Esophagus squamous epithelium (tissue), 5 donors: ENCODE results near the gene TM7SF2. TPM values are rescaled to one million over a fixed set of nuclear protein-coding genes. Genes with fewer than 3 reads are reported as not detected.

Experiments
- DNase-seq: peaks from one replicate; lab custom pipeline; 2025; lab: John Stamatoyannopoulos, UW
- H3K27ac ChIP-seq, 4 donors: fragments of 200-600 bp; sonication (generic); one replicate each; pipeline ENCODE4 v1.5.1; 2016 to 2019; ENCODE audit warnings: mild to moderate bottlenecking in 1 of 4
- H3K27me3 ChIP-seq, 4 donors: fragments of 200-600 bp; sonication (generic); 1 replicate in 3 of 4; 2 replicates in 1 of 4; pipeline versions ENCODE4 v1.5.1 to v1.6.0; 2017 to 2021; ENCODE audit warnings: antibody characterized with exemption in 1 of 4
- H3K36me3 ChIP-seq, 3 donors: fragments of 200-600 bp; sonication (generic); one replicate each; pipeline ENCODE4 v1.5.1; 2016 to 2019
- H3K4me1 ChIP-seq, 3 donors: fragments of 200-600 bp; sonication (generic); one replicate each; pipeline ENCODE4 v1.5.1; 2017 to 2019
- H3K4me3 ChIP-seq, 4 donors: fragments of 200-600 bp; sonication (generic); 1 replicate in 3 of 4; 2 replicates in 1 of 4; pipeline ENCODE4 v1.5.1; 2016 to 2019; ENCODE audit warnings: mild to moderate bottlenecking in 2 of 4, moderate library complexity in 1 of 4
- H3K9me3 ChIP-seq, 3 donors: fragments of 200-600 bp; sonication (generic); one replicate each; pipeline ENCODE4 v1.5.1; 2016 to 2019
- CTCF ChIP-seq, 6 experiments: fragments of 450-650 bp in 4 of 6; fragments of 200-600 bp in 2 of 6; sonication (generic) in 2 of 6; IDR thresholded peaks; one replicate each; pipeline ENCODE4 v1.5.1; 2016 to 2019; ENCODE audit warnings: antibody characterized with exemption in 6 of 6, mild to moderate bottlenecking in 4 of 6, moderate library complexity in 4 of 6
- POLR2A ChIP-seq, 4 donors: fragments of 450-650 bp; IDR thresholded peaks; one replicate each; pipeline ENCODE4 v1.6.1; 2017; ENCODE audit warnings: antibody characterized with exemption in 4 of 4, mild to moderate bottlenecking in 4 of 4, moderate library complexity in 3 of 4
- WGBS, 2 donors: methylation state at CpG; one replicate each; pipeline ENCODE4 v1.1.5; 2018; 5-methylcytosine and 5-hydroxymethylcytosine counted together
- intact Hi-C: fragments of 100-400 bp; cut with DNase I; formaldehyde crosslinking; loops from one replicate; pipeline ENCODE4 v1.15.0; 2022
- total RNA-seq, 4 donors: library from RNA; depleted of rRNA; stranded (reverse); fragments of >200 nt; gene quantifications; one replicate each; pipeline ENCODE4 v1.1.0, GENCODE V29; 2016
- donor health status: DM: yes; HTN: yes; CAD: no.

Gene TM7SF2
- total RNA-seq, 4 donors from 2014 or later, result 36.4 to 96.5 (median 74.7) TPM

GRCh38 chr11:65095974-65096806, 15.5 kb upstream of the TM7SF2 start, which contains the start of gene VPS51:
VPS51 (plus strand) TSS chr11:65096214; CDS start chr11:65096251, 37 bp downstream.
- peak within 1 kb of the TSS; percentile 87 to 98 (median 92) for H3K4me3 ChIP-seq
- peak; percentile 54 for DNase-seq
- TF ChIP-seq CTCF (IDR thresholded peaks at IDR 0.05) (peak in 4 of 6 experiments; percentile 20 to 76 (median 31)), POLR2A (IDR thresholded peaks at IDR 0.05) (peak in 3 of 4 donors; percentile 34 to 84 (median 62))
- no peaks in the 10 kb centered on the region for H3K27me3 ChIP-seq
- H3K4me1 ChIP-seq, result peaks cover 17 to 34% (median 18%) of the 10 kb centered on the region in 3 donors
- H3K27ac ChIP-seq, result peak within 1 kb of the TSS; percentile 94 to 97 (median 95)
- WGBS, 2 donors, result 0% methylated on average over 6 to 19 of the region's 52 CpGs
- intact Hi-C loops, result no loop called here
- H3K9me3 ChIP-seq, result no peaks in the 10 kb centered on the region
- peaks cover 0 to 21% (median 0%) of the 10 kb centered on the region in 3 donors for H3K36me3 ChIP-seq

GRCh38 chr11:65096926-65097325, 14.7 kb upstream of the TM7SF2 start:
- WGBS, 2 donors, result 25 to 45% methylated on average over 5 to 8 of the region's 8 CpGs
- no peak for TF ChIP-seq POLR2A (IDR thresholded peaks at IDR 0.05)
- no peak for TF ChIP-seq CTCF (IDR thresholded peaks at IDR 0.05)
- intact Hi-C loops, result no loop called here

GRCh38 chr11:65100674-65101350, 10.9 kb upstream of the TM7SF2 start:
- peak overlapping the region in 2 of 4 donors; percentile 30 to 59 for H3K27ac ChIP-seq
- H3K9me3 ChIP-seq, result no peaks in the 10 kb centered on the region
- intact Hi-C loops, result no loop called here
- peaks cover 0 to 41% (median 0%) of the 10 kb centered on the region in 3 donors for H3K36me3 ChIP-seq
- no peak for DNase-seq
- no peak overlapping the region for H3K4me3 ChIP-seq
- H3K4me1 ChIP-seq, result peaks cover 18 to 61% (median 20%) of the 10 kb centered on the region in 3 donors
- no peak for TF ChIP-seq POLR2A (IDR thresholded peaks at IDR 0.05)
- peak in 1 of 6 experiments; percentile 36 for TF ChIP-seq CTCF (IDR thresholded peaks at IDR 0.05)
- no peaks in the 10 kb centered on the region for H3K27me3 ChIP-seq
- WGBS, 2 donors, result 73 to 77% methylated on average over 6 of the region's 6 CpGs

More at GRCh38 chr11:65096926-65097325, 14.7 kb upstream of the TM7SF2 start:
- H3K27ac ChIP-seq, result peak overlapping the region; percentile 94 to 97 (median 95)
- peaks cover 0 to 21% (median 0%) of the 10 kb centered on the region in 3 donors for H3K36me3 ChIP-seq
- no peak for DNase-seq
- H3K4me3 ChIP-seq, result peak overlapping the region; percentile 87 to 98 (median 92)
- no peaks in the 10 kb centered on the region for H3K27me3 ChIP-seq
- H3K9me3 ChIP-seq, result no peaks in the 10 kb centered on the region
- H3K4me1 ChIP-seq, result peaks cover 17 to 41% (median 18%) of the 10 kb centered on the region in 3 donors

DNA sequence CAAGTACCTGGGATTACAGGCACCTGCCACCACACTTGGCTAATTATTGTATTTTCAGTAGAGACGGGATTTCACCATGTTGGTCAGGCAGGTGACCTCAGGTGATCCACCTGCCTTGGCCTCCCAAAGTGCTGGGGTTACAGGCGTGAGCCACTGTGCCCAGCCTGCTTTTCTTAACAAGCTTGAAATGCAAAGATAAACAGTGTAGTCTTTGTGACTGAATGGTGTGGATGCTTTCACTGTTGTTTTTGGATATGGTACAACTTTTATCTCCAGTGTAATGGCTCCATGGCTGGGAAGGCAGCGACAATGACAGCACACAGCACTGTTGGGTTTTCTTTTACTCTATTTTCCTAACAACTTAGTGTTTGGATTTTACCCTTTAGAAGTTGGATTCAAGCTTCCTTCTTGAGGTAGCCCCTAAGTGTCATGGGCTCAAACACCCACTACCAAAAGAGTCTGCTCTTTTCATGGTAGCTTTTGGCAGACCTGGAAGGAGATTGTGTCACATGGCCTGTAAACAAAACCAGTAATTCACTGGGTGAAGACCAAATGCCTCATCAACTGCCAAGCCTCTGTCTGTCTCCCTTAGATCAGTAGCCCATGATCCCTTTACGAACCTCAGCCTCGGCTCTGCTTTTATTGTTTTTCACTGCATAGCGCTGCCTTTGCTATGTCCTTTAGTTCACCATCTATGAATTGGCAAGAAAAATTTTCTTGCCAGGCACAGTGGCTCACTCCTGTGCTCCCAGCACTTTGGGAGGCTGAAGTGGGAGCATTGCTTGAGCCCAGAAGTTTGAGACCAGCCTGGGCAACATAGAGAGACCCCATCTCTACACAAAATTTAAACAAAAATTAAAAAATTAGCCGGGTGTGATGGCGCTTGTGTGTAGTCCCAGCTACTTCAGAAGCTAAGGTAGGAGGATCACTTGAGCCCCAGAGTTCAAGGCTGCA, 9.3 kb upstream of the TM7SF2 start:
- intact Hi-C loops, result no loop called here
- no peak for DNase-seq
- 79 to 93% methylated on average over 8 of the region's 8 CpGs for WGBS, 2 donors

More for the DNA sequence above, 9.3 kb upstream of the TM7SF2 start:
- peaks cover 10 to 51% (median 12%) of the 10 kb centered on the region in 3 donors for H3K4me1 ChIP-seq
- no peak for TF ChIP-seq CTCF (IDR thresholded peaks at IDR 0.05)
- no peak for TF ChIP-seq POLR2A (IDR thresholded peaks at IDR 0.05)
- H3K27ac ChIP-seq, result peak overlapping the region; percentile 23 to 59 (median 34)
- no peaks in the 10 kb centered on the region for H3K27me3 ChIP-seq
- no peak overlapping the region for H3K4me3 ChIP-seq
- no peaks in the 10 kb centered on the region for H3K9me3 ChIP-seq
- peaks cover under 1 to 47% (median 2%) of the 10 kb centered on the region in 3 donors for H3K36me3 ChIP-seq
